OCI-LY7 (cell line): ENCODE results near the gene ENO4.

ENCODE experiments used
- CTCF ChIP-seq: fragments of 200-600 bp; sonication (generic); conservative IDR thresholded peaks from 2 replicates; pipeline ENCODE4 v1.5.1; 2014; ENCODE audit warnings: mild to moderate bottlenecking, antibody characterized with exemption, low read length, moderate library complexity, mixed read lengths
- EZH2phosphoT487 ChIP-seq: fragments of 200-600 bp; sonication (generic); IDR thresholded peaks from 2 replicates; pipeline ENCODE4 v1.6.1; 2018; ENCODE audit warnings: low read depth, borderline replicate concordance, mild to moderate bottlenecking, mixed run types, antibody characterized with exemption, low read length, moderate library complexity, mixed read lengths

- no peak for TF ChIP-seq CTCF
- TF ChIP-seq EZH2phosphoT487, result no peak
Measured at GRCh38 chr10:116866987-116867595, 17.8 kb downstream of the ENO4 start.
